PC-9 (cell line): ENCODE results near the gene SETD4.

Experiments
- CTCF ChIP-seq: fragments of 200-600 bp; sonication (generic); conservative IDR thresholded peaks from 2 replicates; pipeline ENCODE4 v1.6.1; 2017; ENCODE audit warnings: mixed run types, antibody characterized with exemption, mild to moderate bottlenecking, moderate library complexity
- EZH2 ChIP-seq: fragments of 200-600 bp; sonication (generic); IDR thresholded peaks from 2 replicates; pipeline ENCODE4 v1.8.0; 2017; ENCODE audit warnings: antibody characterized with exemption, low read depth

DNA sequence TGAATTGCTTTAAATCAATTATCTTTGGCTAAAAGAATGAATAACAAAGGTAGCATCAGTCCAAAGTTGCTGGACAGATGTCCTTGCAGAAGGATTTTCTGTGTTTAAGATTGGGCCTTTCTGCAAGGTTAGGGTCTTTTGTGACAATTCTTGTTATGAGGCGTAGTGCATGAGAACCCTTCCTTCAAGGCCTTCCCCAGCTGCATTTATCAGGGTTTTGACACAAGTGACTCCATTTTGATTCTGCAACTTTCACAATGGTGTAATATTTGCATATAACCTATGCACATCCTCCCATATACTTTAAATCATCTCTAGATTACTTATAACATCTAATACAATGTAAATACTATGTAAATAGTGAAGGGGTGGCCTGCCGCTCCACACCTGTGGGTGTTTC is 1.1 kb upstream of the SETD4 start:
- TF ChIP-seq EZH2: no peak
- no peak for TF ChIP-seq CTCF
